ENCODE results near the gene IMPDH1. TPM values are rescaled to one million over a fixed set of nuclear protein-coding genes. Genes with fewer than 3 reads are reported as not detected.

The IMPDH1 gene
- total and polyA plus RNA-seq, 9 of the 15 experiments (the other 6 are each of a cell fraction or from before 2014, with no cell fraction given): 0.80 to 118 (median 64.3) TPM

DNA sequence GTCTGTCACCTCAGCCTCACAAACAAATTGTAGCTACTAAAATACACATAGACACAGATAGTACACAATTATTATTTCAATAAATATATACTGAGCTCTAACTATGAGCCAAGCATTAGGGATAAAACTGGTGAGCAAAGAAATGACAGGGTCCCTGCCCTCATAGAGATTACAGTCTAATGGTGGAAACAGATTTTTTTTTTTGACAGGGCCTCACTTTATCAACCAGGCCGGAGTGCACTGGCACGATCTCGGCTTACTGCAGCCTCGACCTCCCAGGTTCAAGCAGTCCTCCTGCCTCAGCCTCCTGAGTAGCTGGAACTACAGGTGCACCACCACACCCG is 65.4 kb downstream of the IMPDH1 start (continued):
- TF ChIP-seq, protein P1, sequence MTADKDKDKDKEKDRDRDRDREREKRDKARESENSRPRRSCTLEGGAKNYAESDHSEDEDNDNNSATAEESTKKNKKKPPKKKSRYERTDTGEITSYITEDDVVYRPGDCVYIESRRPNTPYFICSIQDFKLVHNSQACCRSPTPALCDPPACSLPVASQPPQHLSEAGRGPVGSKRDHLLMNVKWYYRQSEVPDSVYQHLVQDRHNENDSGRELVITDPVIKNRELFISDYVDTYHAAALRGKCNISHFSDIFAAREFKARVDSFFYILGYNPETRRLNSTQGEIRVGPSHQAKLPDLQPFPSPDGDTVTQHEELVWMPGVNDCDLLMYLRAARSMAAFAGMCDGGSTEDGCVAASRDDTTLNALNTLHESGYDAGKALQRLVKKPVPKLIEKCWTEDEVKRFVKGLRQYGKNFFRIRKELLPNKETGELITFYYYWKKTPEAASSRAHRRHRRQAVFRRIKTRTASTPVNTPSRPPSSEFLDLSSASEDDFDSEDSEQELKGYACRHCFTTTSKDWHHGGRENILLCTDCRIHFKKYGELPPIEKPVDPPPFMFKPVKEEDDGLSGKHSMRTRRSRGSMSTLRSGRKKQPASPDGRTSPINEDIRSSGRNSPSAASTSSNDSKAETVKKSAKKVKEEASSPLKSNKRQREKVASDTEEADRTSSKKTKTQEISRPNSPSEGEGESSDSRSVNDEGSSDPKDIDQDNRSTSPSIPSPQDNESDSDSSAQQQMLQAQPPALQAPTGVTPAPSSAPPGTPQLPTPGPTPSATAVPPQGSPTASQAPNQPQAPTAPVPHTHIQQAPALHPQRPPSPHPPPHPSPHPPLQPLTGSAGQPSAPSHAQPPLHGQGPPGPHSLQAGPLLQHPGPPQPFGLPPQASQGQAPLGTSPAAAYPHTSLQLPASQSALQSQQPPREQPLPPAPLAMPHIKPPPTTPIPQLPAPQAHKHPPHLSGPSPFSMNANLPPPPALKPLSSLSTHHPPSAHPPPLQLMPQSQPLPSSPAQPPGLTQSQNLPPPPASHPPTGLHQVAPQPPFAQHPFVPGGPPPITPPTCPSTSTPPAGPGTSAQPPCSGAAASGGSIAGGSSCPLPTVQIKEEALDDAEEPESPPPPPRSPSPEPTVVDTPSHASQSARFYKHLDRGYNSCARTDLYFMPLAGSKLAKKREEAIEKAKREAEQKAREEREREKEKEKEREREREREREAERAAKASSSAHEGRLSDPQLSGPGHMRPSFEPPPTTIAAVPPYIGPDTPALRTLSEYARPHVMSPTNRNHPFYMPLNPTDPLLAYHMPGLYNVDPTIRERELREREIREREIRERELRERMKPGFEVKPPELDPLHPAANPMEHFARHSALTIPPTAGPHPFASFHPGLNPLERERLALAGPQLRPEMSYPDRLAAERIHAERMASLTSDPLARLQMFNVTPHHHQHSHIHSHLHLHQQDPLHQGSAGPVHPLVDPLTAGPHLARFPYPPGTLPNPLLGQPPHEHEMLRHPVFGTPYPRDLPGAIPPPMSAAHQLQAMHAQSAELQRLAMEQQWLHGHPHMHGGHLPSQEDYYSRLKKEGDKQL (CRISPR knock-in tag; IDR thresholded peaks at IDR 0.05; ENCODE audit: borderline replicate concordance): no peak
- TF ChIP-seq TRIM28 (IDR thresholded peaks at IDR 0.05) (peak; percentile 90), ETV1 (tag; conservative IDR thresholded peaks at IDR 0.05; ENCODE audit: low read depth) (no peak), C11orf30 (IDR thresholded peaks at IDR 0.05; ENCODE audit: low read depth) (no peak), ZNF316 (IDR thresholded peaks at IDR 0.05) (peak; percentile 90), CAMTA2 (CRISPR knock-in tag; conservative IDR thresholded peaks at IDR 0.05) (no peak), ZFP36 (IDR thresholded peaks at IDR 0.05; ENCODE audit: low read depth, low read length, partially characterized antibody) (no peak), ADNP (tag; IDR thresholded peaks at IDR 0.05) (peak; percentile 63; the same call in 1 of the 2 replicates), CBFA2T3 (IDR thresholded peaks at IDR 0.05) (no peak), NFRKB (IDR thresholded peaks at IDR 0.05; ENCODE audit: low read depth) (no peak), FOXA1 (IDR thresholded peaks at IDR 0.05; ENCODE audit: borderline replicate concordance) (no peak), MECOM (CRISPR knock-in tag; IDR thresholded peaks at IDR 0.05) (no peak), ZNF124 (CRISPR knock-in tag; IDR thresholded peaks at IDR 0.05) (no peak), RBM39 (optimal IDR thresholded peaks at IDR 0.05; ENCODE audit: low read depth, low read length) (no peak), NRF1 (conservative IDR thresholded peaks at IDR 0.05 in 1 of 2, IDR thresholded peaks at IDR 0.05 in 1 of 2) (no peak), TSC22D4 (tag; IDR thresholded peaks at IDR 0.05) (no peak), ZBTB12 (CRISPR knock-in tag; IDR thresholded peaks at IDR 0.05) (no peak)
- TF ChIP-seq, protein P2, sequence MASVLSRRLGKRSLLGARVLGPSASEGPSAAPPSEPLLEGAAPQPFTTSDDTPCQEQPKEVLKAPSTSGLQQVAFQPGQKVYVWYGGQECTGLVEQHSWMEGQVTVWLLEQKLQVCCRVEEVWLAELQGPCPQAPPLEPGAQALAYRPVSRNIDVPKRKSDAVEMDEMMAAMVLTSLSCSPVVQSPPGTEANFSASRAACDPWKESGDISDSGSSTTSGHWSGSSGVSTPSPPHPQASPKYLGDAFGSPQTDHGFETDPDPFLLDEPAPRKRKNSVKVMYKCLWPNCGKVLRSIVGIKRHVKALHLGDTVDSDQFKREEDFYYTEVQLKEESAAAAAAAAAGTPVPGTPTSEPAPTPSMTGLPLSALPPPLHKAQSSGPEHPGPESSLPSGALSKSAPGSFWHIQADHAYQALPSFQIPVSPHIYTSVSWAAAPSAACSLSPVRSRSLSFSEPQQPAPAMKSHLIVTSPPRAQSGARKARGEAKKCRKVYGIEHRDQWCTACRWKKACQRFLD (CRISPR knock-in tag; IDR thresholded peaks at IDR 0.05): no peak
- TF ChIP-seq, protein P3, sequence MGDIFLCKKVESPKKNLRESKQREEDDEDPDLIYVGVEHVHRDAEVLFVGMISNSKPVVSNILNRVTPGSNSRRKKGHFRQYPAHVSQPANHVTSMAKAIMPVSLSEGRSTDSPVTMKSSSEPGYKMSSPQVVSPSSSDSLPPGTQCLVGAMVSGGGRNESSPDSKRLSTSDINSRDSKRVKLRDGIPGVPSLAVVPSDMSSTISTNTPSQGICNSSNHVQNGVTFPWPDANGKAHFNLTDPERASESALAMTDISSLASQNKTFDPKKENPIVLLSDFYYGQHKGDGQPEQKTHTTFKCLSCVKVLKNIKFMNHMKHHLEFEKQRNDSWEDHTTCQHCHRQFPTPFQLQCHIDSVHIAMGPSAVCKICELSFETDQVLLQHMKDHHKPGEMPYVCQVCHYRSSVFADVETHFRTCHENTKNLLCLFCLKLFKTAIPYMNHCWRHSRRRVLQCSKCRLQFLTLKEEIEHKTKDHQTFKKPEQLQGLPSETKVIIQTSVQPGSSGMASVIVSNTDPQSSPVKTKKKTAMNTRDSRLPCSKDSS (IDR thresholded peaks at IDR 0.05; ENCODE audit: low read depth, partially characterized antibody): peak; percentile 51
- TF ChIP-seq, protein P4, sequence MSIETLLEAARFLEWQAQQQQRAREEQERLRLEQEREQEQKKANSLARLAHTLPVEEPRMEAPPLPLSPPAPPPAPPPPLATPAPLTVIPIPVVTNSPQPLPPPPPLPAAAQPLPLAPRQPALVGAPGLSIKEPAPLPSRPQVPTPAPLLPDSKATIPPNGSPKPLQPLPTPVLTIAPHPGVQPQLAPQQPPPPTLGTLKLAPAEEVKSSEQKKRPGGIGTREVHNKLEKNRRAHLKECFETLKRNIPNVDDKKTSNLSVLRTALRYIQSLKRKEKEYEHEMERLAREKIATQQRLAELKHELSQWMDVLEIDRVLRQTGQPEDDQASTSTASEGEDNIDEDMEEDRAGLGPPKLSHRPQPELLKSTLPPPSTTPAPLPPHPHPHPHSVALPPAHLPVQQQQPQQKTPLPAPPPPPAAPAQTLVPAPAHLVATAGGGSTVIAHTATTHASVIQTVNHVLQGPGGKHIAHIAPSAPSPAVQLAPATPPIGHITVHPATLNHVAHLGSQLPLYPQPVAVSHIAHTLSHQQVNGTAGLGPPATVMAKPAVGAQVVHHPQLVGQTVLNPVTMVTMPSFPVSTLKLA (conservative IDR thresholded peaks at IDR 0.05): no peak
